OCI-LY7 (cell line): ENCODE measurements around the gene SRRM2. TPM values are rescaled to one million over a fixed set of nuclear protein-coding genes. Genes with fewer than 3 reads are reported as not detected.

ENCODE experiments used
- BruUV-seq: library from RNA; stranded (reverse); fragments of 400-500 nt; replicated peaks from 2 replicates; lab custom pipeline; 2021; lab: Mats Ljungman, UMichigan
- CTCF ChIA-PET: fragments of 300-600 bp; sonication (Branson Sonifier 250); formaldehyde crosslinking; loops from one replicate; lab custom pipeline; 2022; ENCODE audit warnings: antibody characterized with exemption; ENCODE audit not compliant: unreplicated experiment; lab: Charles Lee
- POLR2A ChIA-PET: fragments of 300-600 bp; sonication (Branson Sonifier 250); formaldehyde crosslinking; loops from one replicate; lab custom pipeline; 2022; ENCODE audit warnings: antibody characterized with exemption; lab: Charles Lee
- DNase-seq: peaks from one replicate; pipeline ENCODE4 v3.0.0-alpha.2; 2015; ENCODE audit warnings: low spot score
- H2AFZ ChIP-seq: fragments of 200-600 bp; sonication (generic), shearing (Covaris generic); 2 replicates; pipeline ENCODE4 v1.6.1; 2014; ENCODE audit warnings: mild to moderate bottlenecking, antibody characterized with exemption, low read length, moderate library complexity
- H3K27ac ChIP-seq: fragments of 200-600 bp; sonication (generic); 2 replicates; pipeline ENCODE4 v1.5.1; 2014; ENCODE audit warnings: mixed run types, low read depth, mild to moderate bottlenecking, moderate library complexity, low read length, inconsistent platforms; ENCODE audit not compliant: poor library complexity, severe bottlenecking
- H3K36me3 ChIP-seq: fragments of 200-600 bp; sonication (generic); 2 replicates; pipeline ENCODE4 v1.6.1; 2014; ENCODE audit warnings: mild to moderate bottlenecking, antibody characterized with exemption, low read length, moderate library complexity, mixed read lengths; ENCODE audit not compliant: insufficient read depth
- H3K4me1 ChIP-seq: fragments of 200-600 bp; sonication (generic); 2 replicates; pipeline ENCODE4 v1.5.1; 2014; ENCODE audit warnings: mild to moderate bottlenecking, low read length; ENCODE audit not compliant: insufficient read depth, poor library complexity, severe bottlenecking
- H3K4me2 ChIP-seq: fragments of 200-600 bp; sonication (generic); 2 replicates; pipeline ENCODE4 v1.6.1; 2014; ENCODE audit warnings: mild to moderate bottlenecking, low read length
- H3K4me3 ChIP-seq: fragments of 200-600 bp; sonication (generic); 2 replicates; pipeline ENCODE4 v1.5.1; 2014; ENCODE audit warnings: mild to moderate bottlenecking, low read depth, low read length; ENCODE audit not compliant: poor library complexity, severe bottlenecking
- H3K79me2 ChIP-seq: fragments of 200-600 bp; sonication (generic); 2 replicates; pipeline ENCODE4 v1.6.1; 2016; ENCODE audit warnings: low read depth, mild to moderate bottlenecking, low read length, moderate library complexity, mixed read lengths; ENCODE audit not compliant: insufficient read depth
- H3K9me2 ChIP-seq: fragments of 200-600 bp; sonication (generic); 2 replicates; pipeline ENCODE4 v1.6.1; 2016; ENCODE audit warnings: mild to moderate bottlenecking, low read length, mixed read lengths; ENCODE audit not compliant: insufficient read depth
- H3K9me3 ChIP-seq: fragments of 200-600 bp; sonication (generic); 2 replicates; pipeline ENCODE4 v1.6.1; 2014; ENCODE audit warnings: mild to moderate bottlenecking, mixed run types, low read length, mixed read lengths
- H4K20me1 ChIP-seq: fragments of 200-600 bp; sonication (generic); 2 replicates; pipeline ENCODE4 v1.6.1; 2014; ENCODE audit warnings: mild to moderate bottlenecking, antibody characterized with exemption, low read length, moderate library complexity, mixed read lengths; ENCODE audit not compliant: insufficient read depth
- CTCF ChIP-seq: fragments of 200-600 bp; sonication (generic); conservative IDR thresholded peaks from 2 replicates; pipeline ENCODE4 v1.5.1; 2014; ENCODE audit warnings: mild to moderate bottlenecking, antibody characterized with exemption, low read length, moderate library complexity, mixed read lengths
- EZH2phosphoT487 ChIP-seq: fragments of 200-600 bp; sonication (generic); IDR thresholded peaks from 2 replicates; pipeline ENCODE4 v1.6.1; 2018; ENCODE audit warnings: low read depth, borderline replicate concordance, mild to moderate bottlenecking, mixed run types, antibody characterized with exemption, low read length, moderate library complexity, mixed read lengths
- intact Hi-C: fragments of 100-400 bp; cut with micrococcal nuclease; formaldehyde crosslinking; loops from one replicate; pipeline ENCODE4 v1.10.0; 2022; ENCODE audit not compliant: unreplicated experiment
- total RNA-seq, 2 experiments: library from RNA; depleted of rRNA in 1 of 2; stranded (reverse); fragments of >200 nt in 1 of 2; shearing (Covaris generic) in 1 of 2; gene quantifications; 2 replicates each; pipeline ENCODE4 v1.2.3, GENCODE V29; 2014 to 2022

SRRM2 gene
- total RNA-seq, 2 experiments from 2014 or later, result 208 to 819 TPM

- intact Hi-C loops, result no loop called here
- no peaks in the 10 kb centered on the region for H3K9me3 ChIP-seq
- ChIA-PET POLR2A (no interaction called here), CTCF (no interaction called here)
- H3K4me3 ChIP-seq, result no peak overlapping the region
- H3K4me2 ChIP-seq, result no peak overlapping the region
- TF ChIP-seq EZH2phosphoT487 (no peak), CTCF (no peak)
- no TSS peak for BruUV-seq
- H3K36me3 ChIP-seq, result peaks cover 100% of the 10 kb centered on the region
- H3K9me2 ChIP-seq, result no peaks in the 10 kb centered on the region
- peaks cover 86% of the 10 kb centered on the region for H3K79me2 ChIP-seq
- H3K27ac ChIP-seq, result no peak overlapping the region
- peaks cover 10% of the 10 kb centered on the region for H4K20me1 ChIP-seq
- DNase-seq, result no peak
- no peak overlapping the region for H2AFZ ChIP-seq
- H3K4me1 ChIP-seq, result no peaks in the 10 kb centered on the region
Observed at GRCh38 chr16:2761472-2761871, 9.0 kb downstream of the SRRM2 start.

DNA sequence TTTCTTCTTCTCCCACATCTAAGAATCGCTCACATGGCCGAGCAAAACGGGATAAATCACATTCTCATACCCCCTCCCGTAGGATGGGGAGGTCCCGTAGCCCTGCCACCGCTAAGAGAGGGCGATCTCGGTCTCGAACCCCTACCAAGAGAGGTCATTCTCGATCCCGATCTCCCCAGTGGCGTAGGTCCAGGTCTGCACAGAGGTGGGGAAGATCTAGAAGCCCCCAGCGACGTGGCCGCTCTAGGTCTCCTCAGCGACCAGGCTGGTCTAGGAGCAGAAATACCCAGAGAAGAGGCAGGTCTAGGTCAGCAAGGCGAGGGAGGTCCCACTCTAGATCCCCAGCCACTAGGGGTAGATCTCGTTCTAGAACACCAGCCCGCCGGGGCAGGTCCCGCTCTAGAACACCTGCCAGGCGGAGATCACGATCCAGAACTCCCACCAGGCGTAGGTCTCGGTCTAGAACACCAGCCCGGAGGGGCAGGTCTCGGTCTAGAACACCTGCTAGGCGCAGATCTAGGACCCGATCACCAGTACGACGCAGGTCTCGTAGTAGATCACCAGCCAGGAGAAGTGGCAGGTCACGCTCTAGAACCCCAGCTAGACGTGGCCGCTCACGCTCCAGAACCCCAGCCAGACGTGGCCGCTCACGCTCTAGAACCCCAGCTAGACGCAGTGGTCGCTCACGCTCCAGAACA lies 9.6 kb downstream of the SRRM2 start:
- intact Hi-C loops, result no loop called here
- ChIA-PET CTCF (no interaction called here), POLR2A (no interaction called here)
- BruUV-seq, result no TSS peak
- no peaks in the 10 kb centered on the region for H3K9me2 ChIP-seq
- H3K4me1 ChIP-seq, result no peaks in the 10 kb centered on the region
- H3K4me2 ChIP-seq, result no peak overlapping the region
- no peak for DNase-seq
- H3K27ac ChIP-seq, result no peak overlapping the region
- H3K36me3 ChIP-seq, result peaks cover 100% of the 10 kb centered on the region
- no peak overlapping the region for H2AFZ ChIP-seq
- peaks cover 81% of the 10 kb centered on the region for H3K79me2 ChIP-seq
- no peak for TF ChIP-seq CTCF
- peaks cover 10% of the 10 kb centered on the region for H4K20me1 ChIP-seq
- no peak overlapping the region for H3K4me3 ChIP-seq
- H3K9me3 ChIP-seq, result no peaks in the 10 kb centered on the region

DNA sequence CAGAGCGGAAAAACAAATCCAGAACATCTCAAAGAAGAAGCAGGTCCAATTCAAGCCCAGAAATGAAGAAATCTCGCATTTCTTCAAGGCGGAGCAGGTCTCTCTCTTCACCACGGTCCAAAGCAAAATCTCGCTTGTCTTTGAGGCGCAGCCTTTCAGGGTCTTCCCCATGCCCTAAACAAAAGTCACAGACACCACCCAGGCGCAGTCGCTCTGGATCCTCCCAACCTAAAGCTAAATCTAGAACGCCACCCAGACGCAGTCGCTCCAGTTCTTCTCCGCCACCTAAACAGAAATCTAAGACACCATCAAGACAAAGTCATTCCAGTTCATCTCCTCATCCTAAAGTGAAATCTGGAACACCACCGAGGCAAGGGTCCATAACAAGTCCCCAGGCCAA lies 10.3 kb downstream of the SRRM2 start:
- intact Hi-C loops, result no loop called here
- H3K4me2 ChIP-seq, result no peak overlapping the region
- H3K27ac ChIP-seq, result no peak overlapping the region
- TF ChIP-seq EZH2phosphoT487 (no peak), CTCF (no peak)
- no peak overlapping the region for H3K4me3 ChIP-seq
- H3K4me1 ChIP-seq, result no peaks in the 10 kb centered on the region
- no peak overlapping the region for H2AFZ ChIP-seq
- DNase-seq, result no peak
- peaks cover 77% of the 10 kb centered on the region for H3K79me2 ChIP-seq
- H4K20me1 ChIP-seq, result peaks cover 10% of the 10 kb centered on the region
- no peaks in the 10 kb centered on the region for H3K9me2 ChIP-seq
- CTCF ChIA-PET, result no interaction called here
- BruUV-seq, result no TSS peak
- H3K36me3 ChIP-seq, result peaks cover 100% of the 10 kb centered on the region
- H3K9me3 ChIP-seq, result no peaks in the 10 kb centered on the region
- POLR2A ChIA-PET, result no interaction called here
